ENCODE measurements around the gene HEATR5B. TPM values are rescaled to one million over a fixed set of nuclear protein-coding genes. Genes with fewer than 3 reads are reported as not detected.

The HEATR5B gene
- total and polyA plus RNA-seq, 2 donors (not counting 1 experiment from before 2014, with no cell fraction given) = 33.0 to 44.3 TPM

GRCh38 chr2:37061013-37061711 is 23.0 kb downstream of the HEATR5B start:
- Histone ChIP-seq H3K36me3 (replicated peaks in 1 of 2; ENCODE audit: control extremely low read depth in 1 of 2, control insufficient read depth in 1 of 2, extremely low read depth in 1 of 2, insufficient read depth in 2 of 2, low read length in 1 of 2) (peaks cover 19 to 96% of the 10 kb centered on the region in 2 experiments), H3K79me2 (ENCODE audit: control insufficient read depth, insufficient read depth, low read length) (peaks cover 8% of the 10 kb centered on the region), H3K27ac (ENCODE audit: low read length in 2 of 2) (no peak overlapping the region), H3K9ac (ENCODE audit: low read length) (no peak overlapping the region), H2AFZ (ENCODE audit: insufficient read depth, low read depth, low read length, poor library complexity, severe bottlenecking) (no peak overlapping the region), H3K4me2 (replicated peaks; ENCODE audit: low read depth, low read length, poor library complexity, severe bottlenecking) (no peak overlapping the region), H3K27me3 (replicated peaks in 1 of 4; ENCODE audit: control extremely low read depth in 1 of 4, control insufficient read depth in 3 of 4, insufficient read depth in 4 of 4, low read length in 3 of 4) (no peaks in the 10 kb centered on the region), H3K9me3 (ENCODE audit: control extremely low read depth in 1 of 3, control insufficient read depth in 2 of 3, insufficient read depth in 1 of 3, low read length in 2 of 3) (no peaks in the 10 kb centered on the region), H3K4me3 (ENCODE audit: control extremely low read depth in 1 of 5, extremely low read depth in 1 of 5, insufficient read depth in 1 of 5, low read depth in 2 of 5, low read length in 4 of 5) (no peak overlapping the region), H3K4me1 (ENCODE audit: control insufficient read depth in 2 of 2, insufficient read depth in 2 of 2, low read length in 2 of 2) (no peaks in the 10 kb centered on the region), H4K20me1 (ENCODE audit: control insufficient read depth, insufficient read depth, low read length, poor library complexity, severe bottlenecking) (peaks cover 13% of the 10 kb centered on the region)
- no peaks in the 10 kb centered on the region for H3K27me3 Mint-ChIP-seq
- CTCF ChIA-PET = no interaction called here
- TF ChIP-seq EZH2 (IDR thresholded peaks at IDR 0.05; ENCODE audit: borderline replicate concordance, insufficient read depth, low read depth, low read length, poor library complexity, severe bottlenecking) = no peak
- TF ChIP-seq, protein P1, sequence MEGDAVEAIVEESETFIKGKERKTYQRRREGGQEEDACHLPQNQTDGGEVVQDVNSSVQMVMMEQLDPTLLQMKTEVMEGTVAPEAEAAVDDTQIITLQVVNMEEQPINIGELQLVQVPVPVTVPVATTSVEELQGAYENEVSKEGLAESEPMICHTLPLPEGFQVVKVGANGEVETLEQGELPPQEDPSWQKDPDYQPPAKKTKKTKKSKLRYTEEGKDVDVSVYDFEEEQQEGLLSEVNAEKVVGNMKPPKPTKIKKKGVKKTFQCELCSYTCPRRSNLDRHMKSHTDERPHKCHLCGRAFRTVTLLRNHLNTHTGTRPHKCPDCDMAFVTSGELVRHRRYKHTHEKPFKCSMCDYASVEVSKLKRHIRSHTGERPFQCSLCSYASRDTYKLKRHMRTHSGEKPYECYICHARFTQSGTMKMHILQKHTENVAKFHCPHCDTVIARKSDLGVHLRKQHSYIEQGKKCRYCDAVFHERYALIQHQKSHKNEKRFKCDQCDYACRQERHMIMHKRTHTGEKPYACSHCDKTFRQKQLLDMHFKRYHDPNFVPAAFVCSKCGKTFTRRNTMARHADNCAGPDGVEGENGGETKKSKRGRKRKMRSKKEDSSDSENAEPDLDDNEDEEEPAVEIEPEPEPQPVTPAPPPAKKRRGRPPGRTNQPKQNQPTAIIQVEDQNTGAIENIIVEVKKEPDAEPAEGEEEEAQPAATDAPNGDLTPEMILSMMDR (IDR thresholded peaks at IDR 0.05) = no peak
- no peak overlapping the region for H3K4me3 Mint-ChIP-seq
- no peak for ATAC-seq (ENCODE audit: low read depth)
- no peaks in the 10 kb centered on the region for H3K4me1 Mint-ChIP-seq
- no peaks in the 10 kb centered on the region for H3K9me3 Mint-ChIP-seq (ENCODE audit: insufficient read depth)
- no peak overlapping the region for H3K27ac Mint-ChIP-seq
- DNase-seq = no peak
- POLR2A ChIA-PET = no interaction called here
- intact Hi-C loops (cut with micrococcal nuclease) = loop anchor here (5.0 kb wide), 1 partner anchor 39 kb away; no protein-coding TSS in a partner anchor

DNA sequence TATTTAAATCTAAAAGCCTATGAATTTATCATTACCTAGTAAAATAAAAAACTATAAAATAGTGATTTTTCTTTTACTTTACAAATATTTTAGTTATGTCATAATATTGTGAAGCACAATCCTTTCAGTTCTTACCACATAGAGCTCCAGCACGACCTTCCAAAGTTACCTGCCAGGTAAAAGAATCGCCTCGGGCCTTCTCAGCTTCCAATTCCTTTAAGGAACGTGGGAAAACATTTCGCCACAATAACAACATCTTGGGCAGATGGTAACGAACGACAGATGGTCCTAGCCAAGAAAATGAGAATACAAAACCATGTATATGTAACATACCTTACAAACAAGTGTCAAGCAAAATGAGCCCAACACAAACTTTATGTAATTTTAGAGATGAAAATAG is 23.7 kb downstream of the HEATR5B start:
- no peak for TF ChIP-seq EZH2 (IDR thresholded peaks at IDR 0.05; ENCODE audit: borderline replicate concordance, insufficient read depth, low read depth, low read length, poor library complexity, severe bottlenecking)
- TF ChIP-seq, protein P1 (IDR thresholded peaks at IDR 0.05) = no peak
- H3K9ac ChIP-seq (ENCODE audit: low read length) = no peak overlapping the region
- Mint-ChIP-seq H3K27ac (no peak overlapping the region), H3K27me3 (no peaks in the 10 kb centered on the region), H3K9me3 (ENCODE audit: insufficient read depth) (no peaks in the 10 kb centered on the region), H3K4me3 (no peak overlapping the region), H3K4me1 (no peaks in the 10 kb centered on the region)
- H3K27me3 ChIP-seq (replicated peaks in 1 of 4; ENCODE audit: control extremely low read depth in 1 of 4, control insufficient read depth in 3 of 4, insufficient read depth in 4 of 4, low read length in 3 of 4) = no peaks in the 10 kb centered on the region
- H3K9me3 ChIP-seq (ENCODE audit: control extremely low read depth in 1 of 3, control insufficient read depth in 2 of 3, insufficient read depth in 1 of 3, low read length in 2 of 3) = no peaks in the 10 kb centered on the region
- WGBS (ENCODE audit: insufficient coverage) = 100% methylated on average over 5 of the region's 7 CpGs
- peaks cover 8% of the 10 kb centered on the region for H3K79me2 ChIP-seq (ENCODE audit: control insufficient read depth, insufficient read depth, low read length)
- H2AFZ ChIP-seq (ENCODE audit: insufficient read depth, low read depth, low read length, poor library complexity, severe bottlenecking) = no peak overlapping the region
- no peaks in the 10 kb centered on the region for H3K4me1 ChIP-seq (ENCODE audit: control insufficient read depth in 2 of 2, insufficient read depth in 2 of 2, low read length in 2 of 2)
- H3K36me3 ChIP-seq (replicated peaks in 1 of 2; ENCODE audit: control extremely low read depth in 1 of 2, control insufficient read depth in 1 of 2, extremely low read depth in 1 of 2, insufficient read depth in 2 of 2, low read length in 1 of 2) = peaks cover 20 to 96% of the 10 kb centered on the region in 2 experiments
- CTCF ChIA-PET = no interaction called here
- DNase-seq = no peak
- H3K27ac ChIP-seq (ENCODE audit: low read length in 2 of 2) = no peak overlapping the region
- POLR2A ChIA-PET = no interaction called here
- no peak overlapping the region for H3K4me2 ChIP-seq (replicated peaks; ENCODE audit: low read depth, low read length, poor library complexity, severe bottlenecking)
- no peak overlapping the region for H3K4me3 ChIP-seq (ENCODE audit: control extremely low read depth in 1 of 5, extremely low read depth in 1 of 5, insufficient read depth in 1 of 5, low read depth in 2 of 5, low read length in 4 of 5)
- ATAC-seq (ENCODE audit: low read depth) = no peak
- peaks cover 11% of the 10 kb centered on the region for H4K20me1 ChIP-seq (ENCODE audit: control insufficient read depth, insufficient read depth, low read length, poor library complexity, severe bottlenecking)
- intact Hi-C loops (cut with micrococcal nuclease) = loop anchor here (5.0 kb wide), 1 partner anchor 38 kb away; no protein-coding TSS in a partner anchor
